NCI-H510A treated with DMSO at 0.1 percent for 48 hours (cell line): ENCODE results near the gene PBX3.

Source experiments
- DNase-seq: peaks from one replicate; lab custom pipeline; 2025; lab: John Stamatoyannopoulos, UW

The PBX3 gene

DNA sequence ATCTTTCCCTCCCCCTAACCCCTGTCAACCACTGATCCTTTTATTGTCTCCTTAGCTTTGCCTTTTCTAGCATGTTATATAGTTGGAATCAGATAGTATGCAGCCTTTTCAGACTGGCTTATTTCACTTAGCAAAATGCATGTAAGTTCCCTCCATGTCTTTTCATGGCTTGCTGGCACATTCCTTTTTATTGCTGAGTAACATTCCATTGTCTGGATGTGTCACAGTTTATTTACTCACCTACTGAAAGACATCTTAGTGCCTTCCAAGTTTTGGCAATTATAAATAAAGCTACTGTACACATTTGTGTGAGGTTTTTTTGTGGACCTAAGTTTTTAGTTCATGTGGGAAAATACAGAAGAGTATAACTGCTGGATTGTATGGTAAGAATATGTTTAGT lies 230.1 kb downstream of the PBX3 start:
- DNase-seq: no peak

DNA sequence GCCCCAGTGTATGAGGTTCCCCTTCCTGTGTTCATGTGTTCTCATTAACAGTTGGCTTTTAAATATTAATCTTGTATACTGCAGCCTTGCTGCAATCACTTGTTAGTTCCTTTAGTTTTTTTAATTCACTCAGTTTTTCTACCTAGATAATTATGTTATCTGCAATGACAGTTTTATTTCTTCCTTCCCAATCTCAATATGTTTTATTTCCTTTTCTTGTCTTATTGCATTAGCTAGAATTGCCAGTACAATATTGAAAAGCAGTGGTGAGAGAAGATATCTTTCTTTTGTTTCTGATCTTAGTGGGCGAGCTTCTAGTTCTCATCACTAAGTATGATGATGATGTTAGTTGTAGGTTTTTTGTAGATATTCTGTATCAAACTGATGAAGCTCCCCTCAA lies 232.2 kb downstream of the PBX3 start:
- DNase-seq: no peak

DNA sequence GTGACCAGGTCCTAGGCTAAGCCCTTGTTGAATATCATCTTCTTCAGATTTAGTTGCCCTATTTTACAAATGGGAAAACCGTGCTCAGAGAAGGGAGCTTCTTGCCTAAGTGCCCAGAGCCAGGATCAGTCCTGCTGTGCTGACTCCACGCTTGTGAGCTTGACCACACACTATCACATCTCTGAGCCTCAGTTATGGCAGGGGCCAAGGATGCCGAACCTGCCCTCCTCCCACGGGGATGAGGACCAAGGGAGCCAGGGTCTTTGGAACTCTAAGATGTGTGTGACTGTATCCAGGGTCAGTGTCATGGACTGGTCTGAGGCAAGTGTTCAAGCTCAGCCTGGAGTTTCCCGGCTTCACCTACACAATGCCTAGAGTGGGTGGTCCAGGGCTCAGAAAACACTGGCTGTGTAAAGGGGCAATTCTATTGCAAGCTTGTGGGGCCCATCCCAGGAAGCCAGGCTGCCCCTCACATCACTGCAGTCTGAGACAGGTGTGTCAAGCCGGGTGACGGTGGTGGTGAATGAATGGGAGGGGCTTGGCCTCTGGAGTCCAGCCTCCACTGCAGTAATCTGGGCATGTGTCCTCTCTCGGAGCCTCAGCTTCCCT lies 235.7 kb downstream of the PBX3 start:
- no peak for DNase-seq

DNA sequence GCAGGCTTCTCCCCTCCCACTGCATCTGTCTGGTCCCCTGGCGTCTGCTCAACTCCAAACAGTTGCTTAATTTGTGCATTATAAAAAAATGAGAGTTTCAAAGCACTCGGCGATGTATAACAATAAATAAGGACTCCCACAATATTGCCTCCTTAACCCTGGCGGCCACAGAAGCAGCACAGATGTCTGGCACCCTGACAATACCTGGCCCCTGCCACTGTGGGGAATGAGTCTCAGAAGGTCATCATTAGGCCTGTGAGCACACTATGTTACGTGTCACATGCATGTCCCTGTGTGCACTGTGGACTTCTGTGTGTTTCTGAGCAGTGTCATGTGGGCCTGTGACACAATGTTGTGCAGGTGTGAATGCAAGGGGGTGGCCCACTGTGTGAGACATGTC lies 236.5 kb downstream of the PBX3 start:
- no peak for DNase-seq

- no peak for DNase-seq
These were observed 237.3 kb downstream of the PBX3 start for GRCh38 chr9:125984461-125984860.

DNA sequence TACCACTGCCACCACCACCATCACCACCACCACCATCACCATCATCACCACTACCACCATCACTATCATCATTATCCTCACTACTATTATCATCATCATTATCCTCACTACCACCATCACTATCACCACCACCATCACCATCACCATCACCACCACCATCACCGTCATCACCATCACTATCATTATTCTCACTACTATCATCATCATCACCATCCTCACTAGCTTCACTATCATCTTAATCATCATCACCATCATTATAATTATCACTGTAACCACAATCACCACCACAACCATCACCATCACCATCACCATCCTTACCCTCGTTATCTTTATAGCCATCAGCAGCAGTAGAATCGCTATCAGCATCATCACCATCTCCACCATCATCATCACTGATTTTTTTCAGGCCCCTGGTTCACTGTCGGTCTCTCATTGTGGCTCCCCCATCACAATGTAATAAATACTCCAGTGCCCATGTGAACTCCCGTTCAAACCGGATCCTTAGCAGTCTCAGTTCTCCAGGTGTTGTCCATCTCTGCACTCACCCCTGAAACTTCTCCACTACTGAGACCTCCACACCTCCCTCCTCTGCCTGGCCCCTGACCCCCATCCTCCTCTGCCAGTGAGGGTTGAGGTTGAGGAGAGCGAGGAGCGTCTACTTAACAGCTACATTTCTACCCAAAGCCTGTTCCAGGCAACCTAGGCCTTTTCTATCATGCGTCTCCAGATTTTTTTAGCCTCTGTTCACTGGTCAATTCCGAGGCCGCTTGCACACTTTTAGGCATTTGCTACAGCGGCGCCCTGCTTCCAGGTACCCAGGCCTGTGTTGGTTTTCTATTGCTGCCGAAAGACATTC lies 238.2 kb downstream of the PBX3 start:
- DNase-seq: no peak

- no peak for DNase-seq
These were observed 239.0 kb downstream of the PBX3 start for GRCh38 chr9:125985998-125986655.

GRCh38 chr9:125986966-125987365 lies 239.8 kb downstream of the PBX3 start:
- DNase-seq: no peak

- DNase-seq: no peak
These were observed 240.2 kb downstream of the PBX3 start for GRCh38 chr9:125987420-125987819.

DNA sequence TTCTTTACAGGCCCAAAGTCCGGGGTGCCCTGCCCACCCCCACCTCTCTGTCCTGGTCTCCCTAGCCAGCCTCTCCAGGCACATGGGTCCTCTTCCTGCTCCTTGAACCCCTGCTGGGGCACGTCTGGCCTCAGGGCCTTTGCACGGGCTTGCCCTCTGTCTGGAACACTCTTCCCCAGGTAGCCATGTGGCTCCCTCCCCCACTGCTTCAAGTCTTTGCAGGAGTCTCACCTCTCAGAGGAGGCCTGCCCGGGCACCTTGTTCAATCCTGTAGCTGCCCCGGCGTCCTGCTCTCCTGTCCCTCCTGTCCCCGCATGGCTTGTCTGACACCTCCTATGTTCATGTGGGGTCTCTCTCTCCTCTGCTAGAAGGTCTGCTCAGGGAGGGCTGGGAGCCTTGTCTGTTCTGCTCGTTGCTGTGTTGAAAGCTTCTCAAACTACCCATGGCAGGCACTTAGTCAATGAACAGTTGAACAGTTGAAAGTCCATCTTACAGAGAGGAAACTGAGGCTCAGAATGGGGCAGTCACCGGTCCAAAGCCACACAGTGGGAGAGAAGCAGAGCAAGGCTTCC lies 241.4 kb downstream of the PBX3 start:
- no peak for DNase-seq

DNA sequence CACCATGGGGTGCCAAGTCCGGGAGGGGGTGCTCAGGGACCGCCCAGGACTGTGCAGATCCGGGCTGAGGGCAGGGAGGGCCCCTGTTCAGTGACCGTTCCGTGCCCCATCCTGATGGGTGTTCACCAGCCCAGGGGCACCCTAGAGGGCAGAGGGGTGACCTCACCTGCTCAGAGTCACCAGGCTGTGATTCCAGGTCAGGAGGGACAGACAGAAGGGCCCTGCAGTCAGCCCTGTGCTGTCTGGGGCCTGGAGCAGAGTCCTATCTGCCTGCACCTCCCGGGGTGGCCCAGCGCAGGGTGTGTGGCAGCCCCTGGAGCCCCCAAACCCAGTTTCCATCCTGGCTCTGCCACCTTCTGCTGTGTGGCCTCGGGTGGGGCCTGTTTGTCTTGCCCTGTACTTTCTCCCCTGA lies 241.9 kb downstream of the PBX3 start:
- no peak for DNase-seq

DNA sequence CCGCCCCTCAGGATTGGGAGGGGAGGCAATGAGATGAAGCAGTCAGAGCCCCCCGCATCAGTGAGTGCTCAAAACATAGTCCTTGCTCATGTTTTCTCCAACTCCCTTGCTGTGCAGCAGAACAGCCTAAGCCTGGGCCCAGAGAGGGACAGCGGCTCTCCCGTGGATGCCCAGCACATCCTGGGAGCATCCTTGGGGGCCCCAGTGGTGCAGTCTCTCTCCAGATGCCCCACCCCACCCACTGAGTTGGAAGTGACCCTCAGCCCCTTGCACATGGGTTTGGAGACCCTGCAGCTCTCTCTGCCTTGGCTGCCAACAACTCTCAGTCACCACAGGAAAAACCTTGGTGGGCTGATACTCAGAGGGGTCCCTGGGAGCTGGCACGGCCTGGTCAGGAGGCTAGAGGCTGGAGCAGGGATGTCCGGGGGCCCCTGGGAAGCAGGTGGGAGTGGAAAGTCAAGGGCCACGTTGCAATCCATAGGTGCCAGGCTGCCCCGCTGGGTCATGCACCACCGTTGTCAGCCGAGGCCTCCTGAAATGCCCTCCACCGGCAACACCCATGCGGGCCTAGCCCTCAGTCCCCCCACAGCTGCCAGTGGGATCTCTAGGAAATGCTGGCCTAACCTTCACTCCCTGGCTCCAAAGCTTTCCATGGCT lies 242.5 kb downstream of the PBX3 start:
- DNase-seq: no peak

GRCh38 chr9:125990186-125990792 lies 243.1 kb downstream of the PBX3 start:
- DNase-seq: no peak

- DNase-seq: no peak
These were observed 243.6 kb downstream of the PBX3 start for GRCh38 chr9:125990793-125991220.

GRCh38 chr9:125991886-125992529 lies 244.8 kb downstream of the PBX3 start:
- no peak for DNase-seq

GRCh38 chr9:125992557-125992956 lies 245.4 kb downstream of the PBX3 start:
- DNase-seq: no peak

DNA sequence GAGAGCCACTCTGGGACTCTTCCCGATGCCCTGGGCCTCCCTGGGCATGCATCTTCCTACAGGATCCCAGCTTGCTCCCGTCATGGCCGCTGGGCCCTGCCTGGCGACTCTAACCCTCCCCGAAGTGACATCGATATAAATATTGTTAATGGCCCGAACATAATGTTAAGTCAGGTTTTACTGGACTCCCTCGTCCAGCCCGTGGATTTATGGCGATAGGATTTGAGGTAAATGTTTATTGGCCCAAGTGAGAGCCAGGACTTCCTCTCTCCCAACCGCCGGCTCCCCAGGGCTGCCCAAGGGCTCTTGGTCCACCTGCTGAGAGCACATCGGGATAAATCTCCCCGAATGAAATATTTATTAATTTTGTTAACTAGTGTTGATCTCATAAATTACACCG lies 246.3 kb downstream of the PBX3 start:
- DNase-seq: no peak

GRCh38 chr9:125994066-125994943 lies 247.1 kb downstream of the PBX3 start:
- DNase-seq: no peak

- DNase-seq: no peak
These were observed 247.8 kb downstream of the PBX3 start for GRCh38 chr9:125995006-125995405.

GRCh38 chr9:125995706-125996105 lies 248.5 kb downstream of the PBX3 start:
- DNase-seq: no peak
